ENCODE results near the gene STON1.

GRCh38 chr2:48507111-48507510 lies 22.8 kb upstream of the STON1 start:
- TF ChIP-seq CTCF (IDR thresholded peaks at IDR 0.05; ENCODE audit: low read length) = no peak
- no peak for TF ChIP-seq EZH2 (IDR thresholded peaks at IDR 0.05; ENCODE audit: borderline replicate concordance, low read length)
